ENCODE data around the gene KLHL42.
"Not testable (repeated sequence)": the region's sequence is repeated elsewhere in the genome, so short reads cannot be mapped to it uniquely, and the experiment has no call there.

The KLHL42 gene

GRCh38 chr12:27745734-27746133 lies 34.3 kb upstream of the KLHL42 start:
- H3K4me3 ChIP-seq (ENCODE audit: control insufficient read depth in 1 of 7, extremely low read depth in 1 of 7, insufficient read depth in 4 of 7, low read depth in 2 of 7, low read length in 6 of 7); POLR2A ChIA-PET; H3K9me3 ChIP-seq (ENCODE audit: control extremely low read depth in 1 of 5, control insufficient read depth in 4 of 5, insufficient read depth in 2 of 5, low read depth in 1 of 5, low read length in 4 of 5); H3K27ac ChIP-seq (ENCODE audit: insufficient read depth in 1 of 2, low read depth in 1 of 2, low read length in 2 of 2, poor library complexity in 1 of 2, severe bottlenecking in 2 of 2); H3K4me1 ChIP-seq (ENCODE audit: control extremely low read depth in 1 of 4, control insufficient read depth in 4 of 4, insufficient read depth in 4 of 4, low read length in 3 of 4); H3K27me3 ChIP-seq (replicated peaks in 2 of 5; ENCODE audit: control insufficient read depth in 4 of 5, insufficient read depth in 5 of 5, low read length in 4 of 5); DNase-seq: not testable (repeated sequence)
- CTCF ChIA-PET = interaction anchor here (0.6 to 2.5 kb wide), 2 partner anchors 13 to 75 kb away, joined by 3 to 9 read pairs; no protein-coding TSS in a partner anchor
- WGBS (ENCODE audit: insufficient coverage) = 100% methylated on average over 1 of the region's 1 CpG
- H3K36me3 ChIP-seq (ENCODE audit: control insufficient read depth in 4 of 4, insufficient read depth in 4 of 4, low read length in 3 of 4) = peaks cover 7 to 35% (median 19%) of the 10 kb centered on the region in 4 experiments

- no peaks in the 10 kb centered on the region for H3K4me1 ChIP-seq (ENCODE audit: control extremely low read depth in 1 of 4, control insufficient read depth in 4 of 4, insufficient read depth in 4 of 4, low read length in 3 of 4)
- POLR2A ChIA-PET = no interaction called here
- peaks cover 10 to 38% (median 20%) of the 10 kb centered on the region in 4 experiments for H3K36me3 ChIP-seq (ENCODE audit: control insufficient read depth in 4 of 4, insufficient read depth in 4 of 4, low read length in 3 of 4)
- DNase-seq = no peak
- CTCF ChIA-PET = interaction anchor here (2.5 kb wide), 1 partner anchor 15 kb away, joined by 9 read pairs; no protein-coding TSS in a partner anchor
- WGBS (ENCODE audit: insufficient coverage) = 83% methylated on average over 1 of the region's 3 CpGs
- no peak overlapping the region for H3K27ac ChIP-seq (ENCODE audit: insufficient read depth in 1 of 2, low read depth in 1 of 2, low read length in 2 of 2, poor library complexity in 1 of 2, severe bottlenecking in 2 of 2)
- no peak overlapping the region for H3K4me3 ChIP-seq (ENCODE audit: control insufficient read depth in 1 of 7, extremely low read depth in 1 of 7, insufficient read depth in 4 of 7, low read depth in 2 of 7, low read length in 6 of 7)
- H3K27me3 ChIP-seq (replicated peaks in 2 of 5; ENCODE audit: control insufficient read depth in 4 of 5, insufficient read depth in 5 of 5, low read length in 4 of 5) = no peaks in the 10 kb centered on the region
- H3K9me3 ChIP-seq (ENCODE audit: control extremely low read depth in 1 of 5, control insufficient read depth in 4 of 5, insufficient read depth in 2 of 5, low read depth in 1 of 5, low read length in 4 of 5) = no peaks in the 10 kb centered on the region
These were observed 32.8 kb upstream of the KLHL42 start for GRCh38 chr12:27747111-27747820.

- CTCF ChIA-PET = interaction anchor here (0.7 to 2.2 kb wide), 2 partner anchors 9 to 19 kb away, joined by 3 to 6 read pairs; no protein-coding TSS in a partner anchor
- Histone ChIP-seq H3K27ac (ENCODE audit: insufficient read depth in 1 of 2, low read depth in 1 of 2, low read length in 2 of 2, poor library complexity in 1 of 2, severe bottlenecking in 2 of 2) (no peak overlapping the region), H3K4me1 (ENCODE audit: control extremely low read depth in 1 of 4, control insufficient read depth in 4 of 4, insufficient read depth in 4 of 4, low read length in 3 of 4) (no peaks in the 10 kb centered on the region), H3K36me3 (ENCODE audit: control insufficient read depth in 4 of 4, insufficient read depth in 4 of 4, low read length in 3 of 4) (peaks cover 8 to 29% (median 18%) of the 10 kb centered on the region in 4 experiments), H3K9me3 (ENCODE audit: control extremely low read depth in 1 of 5, control insufficient read depth in 4 of 5, insufficient read depth in 2 of 5, low read depth in 1 of 5, low read length in 4 of 5) (no peaks in the 10 kb centered on the region), H3K27me3 (replicated peaks in 2 of 5; ENCODE audit: control insufficient read depth in 4 of 5, insufficient read depth in 5 of 5, low read length in 4 of 5) (no peaks in the 10 kb centered on the region), H3K4me3 (ENCODE audit: control insufficient read depth in 1 of 7, extremely low read depth in 1 of 7, insufficient read depth in 4 of 7, low read depth in 2 of 7, low read length in 6 of 7) (no peak overlapping the region)
- 99% methylated on average over 8 of the region's 15 CpGs for WGBS (ENCODE audit: insufficient coverage)
- POLR2A ChIA-PET = interaction anchor here (0.6 kb wide), 1 partner anchor 19 kb away, joined by 5 read pairs; no protein-coding TSS in a partner anchor
- peak in 2 of 3 donors; percentile 6 to 13 for DNase-seq
These were observed 28.5 kb upstream of the KLHL42 start for GRCh38 chr12:27751386-27752047.

GRCh38 chr12:27754795-27755194 lies 25.2 kb upstream of the KLHL42 start:
- Histone ChIP-seq H3K4me3 (ENCODE audit: control insufficient read depth in 1 of 7, extremely low read depth in 1 of 7, insufficient read depth in 4 of 7, low read depth in 2 of 7, low read length in 6 of 7) (no peak overlapping the region), H3K4me1 (ENCODE audit: control extremely low read depth in 1 of 4, control insufficient read depth in 4 of 4, insufficient read depth in 4 of 4, low read length in 3 of 4) (no peaks in the 10 kb centered on the region), H3K27me3 (replicated peaks in 2 of 5; ENCODE audit: control insufficient read depth in 4 of 5, insufficient read depth in 5 of 5, low read length in 4 of 5) (no peaks in the 10 kb centered on the region), H3K9me3 (ENCODE audit: control extremely low read depth in 1 of 5, control insufficient read depth in 4 of 5, insufficient read depth in 2 of 5, low read depth in 1 of 5, low read length in 4 of 5) (no peaks in the 10 kb centered on the region), H3K27ac (ENCODE audit: insufficient read depth in 1 of 2, low read depth in 1 of 2, low read length in 2 of 2, poor library complexity in 1 of 2, severe bottlenecking in 2 of 2) (no peak overlapping the region), H3K36me3 (ENCODE audit: control insufficient read depth in 4 of 4, insufficient read depth in 4 of 4, low read length in 3 of 4) (peaks cover 4 to 23% (median 19%) of the 10 kb centered on the region in 4 experiments)
- CTCF ChIA-PET = interaction anchor here (0.6 kb wide), 1 partner anchor 203 kb away, joined by 3 read pairs; no protein-coding TSS in a partner anchor
- whole genome bisulfite sequencing (ENCODE audit: insufficient coverage) = 94% methylated on average over 3 of the region's 3 CpGs
- DNase-seq = no peak
- POLR2A ChIA-PET = no interaction called here

- H3K4me1 ChIP-seq (ENCODE audit: control extremely low read depth in 1 of 4, control insufficient read depth in 4 of 4, insufficient read depth in 4 of 4, low read length in 3 of 4) = no peaks in the 10 kb centered on the region
- H3K4me3 ChIP-seq (ENCODE audit: control insufficient read depth in 1 of 7, extremely low read depth in 1 of 7, insufficient read depth in 4 of 7, low read depth in 2 of 7, low read length in 6 of 7) = no peak overlapping the region
- H3K9me3 ChIP-seq (ENCODE audit: control extremely low read depth in 1 of 5, control insufficient read depth in 4 of 5, insufficient read depth in 2 of 5, low read depth in 1 of 5, low read length in 4 of 5) = no peaks in the 10 kb centered on the region
- H3K27ac ChIP-seq (ENCODE audit: insufficient read depth in 1 of 2, low read depth in 1 of 2, low read length in 2 of 2, poor library complexity in 1 of 2, severe bottlenecking in 2 of 2) = no peak overlapping the region
- ChIA-PET CTCF (interaction anchor here (1.4 kb wide), 2 partner anchors 13 to 24 kb away, joined by 3 read pairs; no protein-coding TSS in a partner anchor), POLR2A (no interaction called here)
- H3K27me3 ChIP-seq (replicated peaks in 2 of 5; ENCODE audit: control insufficient read depth in 4 of 5, insufficient read depth in 5 of 5, low read length in 4 of 5) = no peaks in the 10 kb centered on the region
- WGBS (ENCODE audit: insufficient coverage) = 100% methylated on average over 4 of the region's 7 CpGs
- DNase-seq = no peak
- H3K36me3 ChIP-seq (ENCODE audit: control insufficient read depth in 4 of 4, insufficient read depth in 4 of 4, low read length in 3 of 4) = peaks cover 0 to 20% (median 13%) of the 10 kb centered on the region in 4 experiments
These were observed 23.3 kb upstream of the KLHL42 start for GRCh38 chr12:27756670-27757195.

GRCh38 chr12:27762757-27763156 lies 17.3 kb upstream of the KLHL42 start:
- no peaks in the 10 kb centered on the region for H3K27me3 ChIP-seq (replicated peaks in 2 of 5; ENCODE audit: control insufficient read depth in 4 of 5, insufficient read depth in 5 of 5, low read length in 4 of 5)
- no peaks in the 10 kb centered on the region for H3K9me3 ChIP-seq (ENCODE audit: control extremely low read depth in 1 of 5, control insufficient read depth in 4 of 5, insufficient read depth in 2 of 5, low read depth in 1 of 5, low read length in 4 of 5)
- no peak overlapping the region for H3K4me3 ChIP-seq (ENCODE audit: control insufficient read depth in 1 of 7, extremely low read depth in 1 of 7, insufficient read depth in 4 of 7, low read depth in 2 of 7, low read length in 6 of 7)
- H3K36me3 ChIP-seq (ENCODE audit: control insufficient read depth in 4 of 4, insufficient read depth in 4 of 4, low read length in 3 of 4) = no peaks in the 10 kb centered on the region
- no peaks in the 10 kb centered on the region for H3K4me1 ChIP-seq (ENCODE audit: control extremely low read depth in 1 of 4, control insufficient read depth in 4 of 4, insufficient read depth in 4 of 4, low read length in 3 of 4)
- ChIA-PET POLR2A (no interaction called here), CTCF (no interaction called here)
- 100% methylated on average over 1 of the region's 2 CpGs for WGBS (ENCODE audit: insufficient coverage)
- no peak overlapping the region for H3K27ac ChIP-seq (ENCODE audit: insufficient read depth in 1 of 2, low read depth in 1 of 2, low read length in 2 of 2, poor library complexity in 1 of 2, severe bottlenecking in 2 of 2)
- no peak for DNase-seq

- Histone ChIP-seq H3K27me3 (replicated peaks in 2 of 5; ENCODE audit: control insufficient read depth in 4 of 5, insufficient read depth in 5 of 5, low read length in 4 of 5) (no peaks in the 10 kb centered on the region), H3K36me3 (ENCODE audit: control insufficient read depth in 4 of 4, insufficient read depth in 4 of 4, low read length in 3 of 4) (no peaks in the 10 kb centered on the region), H3K27ac (ENCODE audit: insufficient read depth in 1 of 2, low read depth in 1 of 2, low read length in 2 of 2, poor library complexity in 1 of 2, severe bottlenecking in 2 of 2) (no peak overlapping the region), H3K9me3 (ENCODE audit: control extremely low read depth in 1 of 5, control insufficient read depth in 4 of 5, insufficient read depth in 2 of 5, low read depth in 1 of 5, low read length in 4 of 5) (no peaks in the 10 kb centered on the region), H3K4me1 (ENCODE audit: control extremely low read depth in 1 of 4, control insufficient read depth in 4 of 4, insufficient read depth in 4 of 4, low read length in 3 of 4) (no peaks in the 10 kb centered on the region), H3K4me3 (ENCODE audit: control insufficient read depth in 1 of 7, extremely low read depth in 1 of 7, insufficient read depth in 4 of 7, low read depth in 2 of 7, low read length in 6 of 7) (no peak overlapping the region)
- ChIA-PET CTCF (no interaction called here), POLR2A (no interaction called here)
- 85% methylated on average over 3 of the region's 3 CpGs for WGBS (ENCODE audit: insufficient coverage)
- DNase-seq = no peak
These were observed 13.4 kb upstream of the KLHL42 start for GRCh38 chr12:27766587-27766986.

All from common myeloid progenitor, CD34-positive (primary cell).